ENCODE measurements around the gene IGF1R. TPM values are rescaled to one million over a fixed set of nuclear protein-coding genes. Genes with fewer than 3 reads are reported as not detected.

Gene IGF1R
- total RNA-seq, 1 experiment from 2014 or later = 3.8 TPM

DNA sequence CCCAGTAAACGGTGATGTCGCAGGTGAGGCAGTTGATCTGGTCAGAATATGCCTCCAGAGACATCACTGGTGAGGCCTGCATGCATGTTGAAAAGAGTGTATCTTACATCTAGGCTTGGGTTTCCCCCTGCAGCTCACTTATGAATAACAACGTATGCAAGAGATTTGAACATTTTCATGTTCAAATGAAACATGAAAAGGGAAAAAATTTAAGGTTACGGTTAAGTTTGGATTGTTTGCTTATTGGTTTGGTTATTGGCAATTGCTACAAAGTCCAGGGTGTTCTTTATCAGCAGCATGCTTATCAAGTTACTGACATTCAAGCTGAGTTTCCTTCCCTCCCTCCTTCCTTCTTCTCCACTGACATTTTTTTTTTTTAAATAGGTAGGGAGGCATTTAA, 123.2 kb downstream of the IGF1R start:
- CTCF ChIA-PET = no interaction called here
- BruUV-seq (replicated peaks) = no TSS peak
- H3K27ac ChIP-seq (ENCODE audit: low read length) = no peak overlapping the region
- intact Hi-C loops (cut with micrococcal nuclease) = no loop called here
- DNase-seq (no peak), ATAC-seq (no peak)
- H3K27me3 ChIP-seq (ENCODE audit: low read length) = no peaks in the 10 kb centered on the region
- TF ChIP-seq CTCF (conservative IDR thresholded peaks at IDR 0.05; ENCODE audit: low read depth, low read length) (no peak), EZH2 (IDR thresholded peaks at IDR 0.05; ENCODE audit: low read length, unreplicated experiment) (no peak), EZH2phosphoT487 (IDR thresholded peaks at IDR 0.05; ENCODE audit: borderline replicate concordance, low read length) (no peak)
- H4K20me1 ChIP-seq (ENCODE audit: low read length) = no peaks in the 10 kb centered on the region
- no peak overlapping the region for H2AFZ ChIP-seq (ENCODE audit: low read length)
- H3K9ac ChIP-seq (ENCODE audit: low read length) = no peak overlapping the region
- H3K4me3 ChIP-seq (ENCODE audit: low read length) = no peak overlapping the region
- POLR2A ChIA-PET (ENCODE audit: unreplicated experiment) = no interaction called here
- peaks cover 4% of the 10 kb centered on the region; the same call in 1 of the 2 replicates for H3K4me1 ChIP-seq (ENCODE audit: insufficient read depth, low read length)
- no peaks in the 10 kb centered on the region for H3K36me3 ChIP-seq (ENCODE audit: low read depth, low read length)
- H3K9me2 ChIP-seq (replicated peaks; ENCODE audit: low read length) = no peaks in the 10 kb centered on the region
- 0 out of 2 replicates have a peak, but pooled peaks cover 4% of the 10 kb centered on the region for H3K79me2 ChIP-seq (ENCODE audit: low read length)
- H3K4me2 ChIP-seq (ENCODE audit: low read length) = no peak overlapping the region
- H3F3A ChIP-seq (ENCODE audit: low read length, unreplicated experiment) = no peaks in the 10 kb centered on the region
- no peaks in the 10 kb centered on the region for H3K9me3 ChIP-seq (ENCODE audit: low read length)

- ChIA-PET CTCF (no interaction called here), POLR2A (ENCODE audit: unreplicated experiment) (no interaction called here)
- Histone ChIP-seq H3K9me3 (ENCODE audit: low read length) (no peaks in the 10 kb centered on the region), H3K36me3 (ENCODE audit: low read depth, low read length) (no peaks in the 10 kb centered on the region), H3K9ac (ENCODE audit: low read length) (no peak overlapping the region), H3K4me3 (ENCODE audit: low read length) (no peak overlapping the region), H4K20me1 (ENCODE audit: low read length) (no peaks in the 10 kb centered on the region), H3K27ac (ENCODE audit: low read length) (no peak overlapping the region), H2AFZ (ENCODE audit: low read length) (no peak overlapping the region), H3K4me2 (ENCODE audit: low read length) (no peak overlapping the region), H3F3A (ENCODE audit: low read length, unreplicated experiment) (no peaks in the 10 kb centered on the region), H3K27me3 (ENCODE audit: low read length) (no peaks in the 10 kb centered on the region), H3K4me1 (ENCODE audit: insufficient read depth, low read length) (peaks cover 4% of the 10 kb centered on the region; the same call in 1 of the 2 replicates), H3K9me2 (replicated peaks; ENCODE audit: low read length) (no peaks in the 10 kb centered on the region), H3K79me2 (ENCODE audit: low read length) (0 out of 2 replicates have a peak, but pooled peaks cover 4% of the 10 kb centered on the region)
- DNase-seq (no peak), ATAC-seq (no peak)
- intact Hi-C loops (cut with micrococcal nuclease) = no loop called here
- BruUV-seq (replicated peaks) = no TSS peak
- TF ChIP-seq EZH2phosphoT487 (IDR thresholded peaks at IDR 0.05; ENCODE audit: borderline replicate concordance, low read length) = no peak
- TF ChIP-seq EZH2 (IDR thresholded peaks at IDR 0.05; ENCODE audit: low read length, unreplicated experiment) = no peak
- no peak for TF ChIP-seq CTCF (conservative IDR thresholded peaks at IDR 0.05; ENCODE audit: low read depth, low read length)
These were observed 124.6 kb downstream of the IGF1R start for GRCh38 chr15:98772895-98773294.

DNA sequence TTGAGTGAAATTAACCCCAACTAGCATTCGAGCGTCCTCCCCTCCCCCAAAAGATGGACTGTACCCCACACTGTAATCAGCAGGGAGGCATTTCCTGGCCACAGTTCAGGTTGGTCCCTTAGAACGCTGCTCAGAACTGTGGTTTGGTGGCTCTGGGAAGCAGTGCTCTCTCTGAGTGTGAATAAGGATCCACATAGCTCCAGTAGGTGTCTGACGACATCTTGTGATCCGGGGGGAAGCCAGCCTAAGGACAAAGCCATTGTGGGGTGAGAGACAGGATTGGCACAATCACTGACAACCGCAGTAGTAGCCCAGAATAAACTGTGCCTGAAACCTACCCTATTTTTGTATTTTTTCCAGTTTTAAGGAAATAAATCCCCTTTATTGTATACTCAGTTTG, 125.3 kb downstream of the IGF1R start:
- intact Hi-C loops (cut with micrococcal nuclease) = no loop called here
- Histone ChIP-seq H4K20me1 (ENCODE audit: low read length) (no peaks in the 10 kb centered on the region), H3K27ac (ENCODE audit: low read length) (no peak overlapping the region), H3F3A (ENCODE audit: low read length, unreplicated experiment) (no peaks in the 10 kb centered on the region), H3K4me2 (ENCODE audit: low read length) (no peak overlapping the region), H3K79me2 (ENCODE audit: low read length) (0 out of 2 replicates have a peak, but pooled peaks cover 4% of the 10 kb centered on the region), H3K27me3 (ENCODE audit: low read length) (no peaks in the 10 kb centered on the region), H3K4me3 (ENCODE audit: low read length) (no peak overlapping the region), H2AFZ (ENCODE audit: low read length) (no peak overlapping the region), H3K4me1 (ENCODE audit: insufficient read depth, low read length) (peaks cover 4% of the 10 kb centered on the region; the same call in 1 of the 2 replicates), H3K36me3 (ENCODE audit: low read depth, low read length) (no peaks in the 10 kb centered on the region), H3K9ac (ENCODE audit: low read length) (no peak overlapping the region), H3K9me3 (ENCODE audit: low read length) (no peaks in the 10 kb centered on the region), H3K9me2 (replicated peaks; ENCODE audit: low read length) (no peaks in the 10 kb centered on the region)
- ATAC-seq (no peak), DNase-seq (no peak)
- CTCF ChIA-PET = no interaction called here
- POLR2A ChIA-PET (ENCODE audit: unreplicated experiment) = no interaction called here
- BruUV-seq (replicated peaks) = no TSS peak
- TF ChIP-seq EZH2phosphoT487 (IDR thresholded peaks at IDR 0.05; ENCODE audit: borderline replicate concordance, low read length) (no peak), CTCF (conservative IDR thresholded peaks at IDR 0.05; ENCODE audit: low read depth, low read length) (no peak), EZH2 (IDR thresholded peaks at IDR 0.05; ENCODE audit: low read length, unreplicated experiment) (no peak)
